H1 (cell line): ENCODE measurements around the gene EPHA7. TPM values are rescaled to one million over a fixed set of nuclear protein-coding genes. Genes with fewer than 3 reads are reported as not detected.

Experiments
- ASH2L ChIP-seq: fragments of 200-600, 300-600 bp; sonication (generic); IDR thresholded peaks from one replicate; pipeline ENCODE4 v1.7.1; 2017; ENCODE audit warnings: low read length
- CBX5 ChIP-seq: fragments of 300-800, 300-1000 bp; sonication (generic); IDR thresholded peaks from 2 replicates; pipeline ENCODE4 v1.7.1; 2016; ENCODE audit warnings: antibody characterized with exemption, low read length, low read depth
- CEBPB ChIP-seq: IDR thresholded peaks from 2 replicates; pipeline ENCODE4 v1.6.1; 2012; ENCODE audit warnings: low read depth, low read length
- CHD2 ChIP-seq: IDR thresholded peaks from 2 replicates; pipeline ENCODE4 v1.6.1; 2012; ENCODE audit warnings: low read length, improper control_type of control experiment
- EZH2 ChIP-seq: fragments of 200-600 bp; sonication (generic); IDR thresholded peaks from 2 replicates; pipeline ENCODE4 v1.7.1; 2012; ENCODE audit warnings: low read depth, mild to moderate bottlenecking, moderate library complexity, low read length, inconsistent platforms; ENCODE audit not compliant: severe bottlenecking
- KDM1A ChIP-seq: fragments of 200-600, 300-600 bp; sonication (generic); IDR thresholded peaks from 2 replicates; pipeline ENCODE4 v1.7.1; 2016; ENCODE audit warnings: mild to moderate bottlenecking, low read length, borderline replicate concordance
- POLR2A ChIP-seq, 2 experiments: IDR thresholded peaks; 1 replicate in 1 of 2; 2 replicates in 1 of 2; pipeline ENCODE4 v1.6.1; 2011; ENCODE audit warnings: low read depth in 2 of 2, low read length in 2 of 2, mild to moderate bottlenecking in 2 of 2; ENCODE audit errors: control extremely low read depth in 1 of 2
- POLR2AphosphoS5 ChIP-seq: IDR thresholded peaks from 2 replicates; pipeline ENCODE4 v1.6.1; 2011; ENCODE audit warnings: low read depth, low read length
- RBBP5 ChIP-seq: IDR thresholded peaks from 2 replicates; pipeline ENCODE4 v1.7.1; 2012; ENCODE audit warnings: low read depth, mild to moderate bottlenecking, inconsistent platforms, low read length, moderate library complexity, borderline replicate concordance
- SIRT6 ChIP-seq: IDR thresholded peaks from one replicate; pipeline ENCODE4 v1.7.1; 2012; ENCODE audit warnings: low read length, inconsistent platforms
- SP4 ChIP-seq: IDR thresholded peaks from 2 replicates; pipeline ENCODE4 v1.6.1; 2012; ENCODE audit warnings: low read length, inconsistent platforms
- TBP ChIP-seq: IDR thresholded peaks from 2 replicates; pipeline ENCODE4 v1.6.1; 2011; ENCODE audit warnings: low read depth, low read length, improper control_type of control experiment
- USF2 ChIP-seq: IDR thresholded peaks from 2 replicates; pipeline ENCODE4 v1.6.1; 2011; ENCODE audit warnings: low read length, improper control_type of control experiment
- polyA plus RNA-seq, 7 experiments: library from polyadenylated mRNA; depleted of rRNA in 3 of 7; stranded (reverse) in 5 of 7; unstranded in 2 of 7; fragments of >200 nt in 5 of 7; fragments of 200-250 nt in 2 of 7; gene quantifications; 1 replicate in 5 of 7; 2 replicates in 1 of 7; 4 replicates in 1 of 7; pipeline versions ENCODE4 v1.2.1 to v1.2.3, GENCODE V29; 2011 to 2013; ENCODE audit warnings: missing spikeins in 2 of 7, mixed read lengths in 2 of 7
- total RNA-seq: library from RNA; stranded (reverse); fragmentation: NEBNext Ultra II Directional; extraction: Animal tissue kit (Norgen Biotek cat#: 25700); gene quantifications from 2 replicates; pipeline ENCODE4 v1.2.1, GENCODE V29; 2021

Gene EPHA7
- total and polyA plus RNA-seq, 2 of the 8 experiments (the other 6 are each of a cell fraction or from before 2014, with no cell fraction given) = 1.3 to 6.8 TPM

DNA sequence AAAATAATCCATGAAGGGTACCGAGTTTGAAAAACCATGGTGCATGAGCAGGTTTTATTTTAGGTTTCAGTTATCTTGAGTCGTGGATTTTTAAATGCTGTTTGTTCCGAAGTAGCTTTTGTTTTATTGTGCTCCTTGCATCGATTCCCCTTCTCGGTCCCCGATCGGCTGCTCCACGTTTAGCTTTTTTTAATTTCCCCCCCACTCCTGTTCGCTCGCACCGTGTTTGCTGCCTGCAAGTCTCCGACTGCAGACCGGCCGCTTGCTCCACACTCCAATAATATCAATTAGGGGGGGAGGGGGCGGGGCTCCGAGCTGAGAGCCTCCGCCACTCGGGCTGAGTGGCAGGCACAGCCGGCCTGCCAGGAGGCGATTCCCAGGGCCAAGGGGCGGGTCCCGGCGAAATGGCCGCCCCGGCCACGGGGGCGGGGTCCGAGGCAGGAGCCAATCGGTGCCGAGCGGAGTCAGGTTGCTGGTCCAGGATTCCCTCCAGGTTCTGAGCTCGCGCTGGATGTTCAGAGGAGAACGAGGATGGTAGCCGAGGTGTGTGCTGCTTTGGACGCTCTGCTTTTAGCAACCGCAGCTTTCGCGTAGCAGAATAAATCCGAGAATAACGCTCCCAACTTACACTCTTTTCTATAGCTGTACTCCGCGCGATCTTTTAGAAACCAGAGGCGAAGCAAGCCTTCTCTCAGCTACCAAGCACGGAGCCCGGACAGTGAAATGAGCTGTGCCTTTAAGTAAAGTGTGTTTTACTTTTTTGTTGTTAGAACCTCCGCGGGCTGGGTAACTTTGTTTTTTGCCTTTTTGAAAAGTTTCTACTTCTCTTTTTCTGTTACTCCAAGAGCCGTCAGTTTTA lies at the start of gene EPHA7 (continued):
- TF ChIP-seq USF2 (no peak), CEBPB (no peak), KDM1A (no peak), CHD2 (peak; percentile 74; the same call in 1 of the 2 replicates), ASH2L (peak; percentile 77), POLR2A (IDR thresholded peaks at IDR 0.05; ENCODE audit: control extremely low read depth in 1 of 2, low read depth in 2 of 2, low read length in 2 of 2) (peak; percentile 91 to 98), POLR2AphosphoS5 (peak; percentile 99), EZH2 (no peak), RBBP5 (no peak), SIRT6 (no peak), SP4 (peak; percentile 97), CBX5 (no peak), TBP (peak; percentile 96)
